WTC11 (cell line): ENCODE results near the gene NDE1. TPM values are rescaled to one million over a fixed set of nuclear protein-coding genes. Genes with fewer than 3 reads are reported as not detected.

ENCODE experiments used
- ATAC-seq: fragments of 200-7000 bp; cut with Tn5 transposase; 2 replicates; pipeline ENCODE4 v1.10.0; 2021; ENCODE audit warnings: mild to moderate bottlenecking, moderate library complexity
- CTCF ChIA-PET: fragments of 300-600 bp; sonication (Branson Sonifier 250); formaldehyde crosslinking; loops from one replicate; lab custom pipeline; 2021; ENCODE audit warnings: antibody characterized with exemption; lab: Charles Lee
- POLR2A ChIA-PET: fragments of 350-600 bp; sonication (Branson Sonifier 250); formaldehyde crosslinking; loops from one replicate; lab custom pipeline; 2021; ENCODE audit warnings: antibody characterized with exemption; lab: Charles Lee
- DNase-seq: peaks from one replicate; pipeline ENCODE4 v3.0.0; 2021; ENCODE audit warnings: low spot score
- H3K27ac Mint-ChIP-seq: 2 replicates; pipeline ENCODE4 v1.8.0; 2021; ENCODE audit warnings: mixed read lengths
- H3K27me3 Mint-ChIP-seq: 2 replicates; pipeline ENCODE4 v1.8.0; 2021; ENCODE audit warnings: low read depth, mild to moderate bottlenecking, moderate library complexity, mixed read lengths
- H3K36me3 Mint-ChIP-seq: 2 replicates; pipeline ENCODE4 v1.8.0; 2021; ENCODE audit warnings: mixed read lengths
- H3K4me1 Mint-ChIP-seq: 2 replicates; pipeline ENCODE4 v1.8.0; 2022; ENCODE audit warnings: mixed read lengths
- H3K4me3 Mint-ChIP-seq: 2 replicates; pipeline ENCODE4 v1.8.0; 2021; ENCODE audit warnings: mild to moderate bottlenecking, moderate library complexity, mixed read lengths
- H3K9me3 Mint-ChIP-seq: 2 replicates; pipeline ENCODE4 v1.8.0; 2021; ENCODE audit warnings: mixed read lengths
- CBFB ChIP-seq: sonication (generic); formaldehyde crosslinking; IDR thresholded peaks from 2 replicates; pipeline ENCODE4 v1.8.1; 2022; ENCODE audit warnings: mild to moderate bottlenecking, low read depth, missing genetic modification reagents
- ELF4 ChIP-seq: sonication (generic); formaldehyde crosslinking; IDR thresholded peaks from 2 replicates; pipeline ENCODE4 v1.8.1; 2022; ENCODE audit warnings: low read depth, mild to moderate bottlenecking, moderate library complexity, missing genetic modification reagents
- EMX1 ChIP-seq: fragments of 250-450 bp; sonication (Bioruptor Pico); IDR thresholded peaks from 2 replicates; pipeline ENCODE4 v1.8.0; 2021; ENCODE audit warnings: mild to moderate bottlenecking
- GABPB1 ChIP-seq: sonication (generic); formaldehyde crosslinking; IDR thresholded peaks from 2 replicates; pipeline ENCODE4 v1.8.1; 2023; ENCODE audit warnings: mild to moderate bottlenecking, missing genetic modification reagents
- MXD4 ChIP-seq: fragments of 250-450 bp; sonication (Bioruptor Pico); IDR thresholded peaks from 2 replicates; pipeline ENCODE4 v1.8.0; 2021; ENCODE audit warnings: mild to moderate bottlenecking, moderate library complexity, borderline replicate concordance
- OVOL2 ChIP-seq: fragments of 250-450 bp; sonication (Bioruptor Pico); IDR thresholded peaks from 2 replicates; pipeline ENCODE4 v1.9.0; 2021; ENCODE audit warnings: mild to moderate bottlenecking, borderline replicate concordance
- SOX15 ChIP-seq: fragments of 250-450 bp; sonication (Bioruptor Pico); IDR thresholded peaks from 2 replicates; pipeline ENCODE4 v1.9.0; 2021; ENCODE audit warnings: mild to moderate bottlenecking
- ZNF138 ChIP-seq: sonication (generic); formaldehyde crosslinking; conservative IDR thresholded peaks from 2 replicates; pipeline ENCODE4 v1.8.1; 2022; ENCODE audit warnings: mild to moderate bottlenecking, moderate library complexity, missing genetic modification reagents
- ZNF219 ChIP-seq: sonication (generic); formaldehyde crosslinking; IDR thresholded peaks from 2 replicates; pipeline ENCODE4 v1.8.0; 2023; ENCODE audit warnings: missing genetic modification reagents, mild to moderate bottlenecking, borderline replicate concordance
- total RNA-seq: library from RNA; stranded (reverse); gene quantifications from 3 replicates; pipeline ENCODE4 v1.2.3, GENCODE V29; 2021
- TF ChIP-seq, protein P1 (sequence below): sonication (generic); formaldehyde crosslinking; IDR thresholded peaks from 2 replicates; pipeline ENCODE4 v1.8.1; 2023; ENCODE audit warnings: mild to moderate bottlenecking, missing genetic modification reagents, borderline replicate concordance
- TF ChIP-seq, protein P2 (sequence below): sonication (generic); formaldehyde crosslinking; IDR thresholded peaks from 2 replicates; pipeline ENCODE4 v1.8.1; 2023; ENCODE audit warnings: mild to moderate bottlenecking, missing genetic modification reagents, moderate library complexity
- TF ChIP-seq, protein P3 (sequence below): sonication (generic); formaldehyde crosslinking; IDR thresholded peaks from 2 replicates; pipeline ENCODE4 v1.8.0; 2022; ENCODE audit warnings: mild to moderate bottlenecking, missing genetic modification reagents
- TF ChIP-seq, protein P4 (sequence below): sonication (generic); formaldehyde crosslinking; IDR thresholded peaks from 2 replicates; pipeline ENCODE4 v1.8.1; 2023; ENCODE audit warnings: mild to moderate bottlenecking, missing genetic modification reagents, moderate library complexity
- TF ChIP-seq, protein P5 (sequence below): fragments of 250-450 bp; sonication (Bioruptor Pico); IDR thresholded peaks from 2 replicates; pipeline ENCODE4 v1.9.0; 2021; ENCODE audit warnings: mild to moderate bottlenecking
- TF ChIP-seq, protein P6 (sequence below): sonication (generic); formaldehyde crosslinking; conservative IDR thresholded peaks from 2 replicates; pipeline ENCODE4 v1.8.1; 2022; ENCODE audit warnings: mild to moderate bottlenecking, missing genetic modification reagents
- TF ChIP-seq, protein P7 (sequence below): sonication (generic); formaldehyde crosslinking; IDR thresholded peaks from 2 replicates; pipeline ENCODE4 v1.8.1; 2022; ENCODE audit warnings: mild to moderate bottlenecking, missing genetic modification reagents, moderate library complexity, borderline replicate concordance

Gene NDE1
- total RNA-seq, 1 experiment from 2014 or later = 39.4 TPM

DNA sequence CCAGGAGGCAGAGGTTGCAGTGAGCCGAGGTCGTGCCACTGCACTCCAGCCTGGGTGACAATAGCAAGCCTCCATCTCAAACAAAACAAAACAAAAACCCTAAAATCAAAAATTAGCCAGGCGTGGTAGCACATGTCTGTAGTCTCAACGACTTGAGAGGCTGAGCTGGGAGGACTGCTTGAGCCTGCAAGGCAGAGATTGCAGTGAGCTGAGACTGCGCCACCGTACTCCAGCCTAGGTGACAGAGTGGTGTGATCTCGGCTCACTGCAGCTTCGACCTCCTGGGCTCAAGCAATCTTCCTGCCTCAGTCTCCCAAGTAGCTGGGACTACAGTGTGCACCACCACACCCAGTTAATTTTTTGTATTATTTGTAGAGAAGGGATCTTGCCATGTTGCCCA, 119.2 kb downstream of the NDE1 start (continued):
- TF ChIP-seq, protein P1, sequence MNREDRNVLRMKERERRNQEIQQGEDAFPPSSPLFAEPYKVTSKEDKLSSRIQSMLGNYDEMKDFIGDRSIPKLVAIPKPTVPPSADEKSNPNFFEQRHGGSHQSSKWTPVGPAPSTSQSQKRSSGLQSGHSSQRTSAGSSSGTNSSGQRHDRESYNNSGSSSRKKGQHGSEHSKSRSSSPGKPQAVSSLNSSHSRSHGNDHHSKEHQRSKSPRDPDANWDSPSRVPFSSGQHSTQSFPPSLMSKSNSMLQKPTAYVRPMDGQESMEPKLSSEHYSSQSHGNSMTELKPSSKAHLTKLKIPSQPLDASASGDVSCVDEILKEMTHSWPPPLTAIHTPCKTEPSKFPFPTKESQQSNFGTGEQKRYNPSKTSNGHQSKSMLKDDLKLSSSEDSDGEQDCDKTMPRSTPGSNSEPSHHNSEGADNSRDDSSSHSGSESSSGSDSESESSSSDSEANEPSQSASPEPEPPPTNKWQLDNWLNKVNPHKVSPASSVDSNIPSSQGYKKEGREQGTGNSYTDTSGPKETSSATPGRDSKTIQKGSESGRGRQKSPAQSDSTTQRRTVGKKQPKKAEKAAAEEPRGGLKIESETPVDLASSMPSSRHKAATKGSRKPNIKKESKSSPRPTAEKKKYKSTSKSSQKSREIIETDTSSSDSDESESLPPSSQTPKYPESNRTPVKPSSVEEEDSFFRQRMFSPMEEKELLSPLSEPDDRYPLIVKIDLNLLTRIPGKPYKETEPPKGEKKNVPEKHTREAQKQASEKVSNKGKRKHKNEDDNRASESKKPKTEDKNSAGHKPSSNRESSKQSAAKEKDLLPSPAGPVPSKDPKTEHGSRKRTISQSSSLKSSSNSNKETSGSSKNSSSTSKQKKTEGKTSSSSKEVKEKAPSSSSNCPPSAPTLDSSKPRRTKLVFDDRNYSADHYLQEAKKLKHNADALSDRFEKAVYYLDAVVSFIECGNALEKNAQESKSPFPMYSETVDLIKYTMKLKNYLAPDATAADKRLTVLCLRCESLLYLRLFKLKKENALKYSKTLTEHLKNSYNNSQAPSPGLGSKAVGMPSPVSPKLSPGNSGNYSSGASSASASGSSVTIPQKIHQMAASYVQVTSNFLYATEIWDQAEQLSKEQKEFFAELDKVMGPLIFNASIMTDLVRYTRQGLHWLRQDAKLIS (CRISPR knock-in tag) = no peak
- TF ChIP-seq, protein P2, sequence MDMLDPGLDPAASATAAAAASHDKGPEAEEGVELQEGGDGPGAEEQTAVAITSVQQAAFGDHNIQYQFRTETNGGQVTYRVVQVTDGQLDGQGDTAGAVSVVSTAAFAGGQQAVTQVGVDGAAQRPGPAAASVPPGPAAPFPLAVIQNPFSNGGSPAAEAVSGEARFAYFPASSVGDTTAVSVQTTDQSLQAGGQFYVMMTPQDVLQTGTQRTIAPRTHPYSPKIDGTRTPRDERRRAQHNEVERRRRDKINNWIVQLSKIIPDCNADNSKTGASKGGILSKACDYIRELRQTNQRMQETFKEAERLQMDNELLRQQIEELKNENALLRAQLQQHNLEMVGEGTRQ = no peak
- TF ChIP-seq, protein P3, sequence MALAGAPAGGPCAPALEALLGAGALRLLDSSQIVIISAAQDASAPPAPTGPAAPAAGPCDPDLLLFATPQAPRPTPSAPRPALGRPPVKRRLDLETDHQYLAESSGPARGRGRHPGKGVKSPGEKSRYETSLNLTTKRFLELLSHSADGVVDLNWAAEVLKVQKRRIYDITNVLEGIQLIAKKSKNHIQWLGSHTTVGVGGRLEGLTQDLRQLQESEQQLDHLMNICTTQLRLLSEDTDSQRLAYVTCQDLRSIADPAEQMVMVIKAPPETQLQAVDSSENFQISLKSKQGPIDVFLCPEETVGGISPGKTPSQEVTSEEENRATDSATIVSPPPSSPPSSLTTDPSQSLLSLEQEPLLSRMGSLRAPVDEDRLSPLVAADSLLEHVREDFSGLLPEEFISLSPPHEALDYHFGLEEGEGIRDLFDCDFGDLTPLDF (CRISPR knock-in tag) = no peak
- no peak for TF ChIP-seq CBFB (CRISPR knock-in tag)

DNA sequence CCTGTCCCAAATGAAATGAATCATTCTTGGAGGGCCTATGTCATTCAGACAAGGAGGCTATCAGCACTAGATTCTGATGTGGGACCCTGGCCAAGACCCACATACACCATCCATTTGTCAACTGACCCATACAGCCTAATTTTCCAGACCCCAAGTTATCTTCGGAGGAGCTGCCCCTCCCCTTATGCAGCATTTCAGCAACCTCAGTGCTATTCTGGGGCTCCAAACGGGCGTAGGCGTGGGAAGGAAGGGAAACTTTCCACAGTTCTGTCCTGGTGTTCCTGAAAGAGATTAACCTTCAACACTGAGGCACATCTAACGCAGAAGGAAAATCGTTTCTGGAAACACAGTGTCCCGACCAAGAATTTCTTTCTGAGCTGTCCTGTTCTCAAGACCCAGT, 120.1 kb downstream of the NDE1 start:
- H3K27ac Mint-ChIP-seq = no peak overlapping the region
- ATAC-seq (no peak), DNase-seq (no peak)
- ChIA-PET CTCF (interaction anchor here (0.8 kb wide), 1 partner anchor 51 kb away, joined by 3 read pairs; no protein-coding TSS in a partner anchor), POLR2A (no interaction called here)
- H3K27me3 Mint-ChIP-seq = no peaks in the 10 kb centered on the region
- no peak overlapping the region for H3K4me3 Mint-ChIP-seq
- TF ChIP-seq GABPB1 (CRISPR knock-in tag) (no peak), SOX15 (CRISPR knock-in tag) (no peak), EMX1 (CRISPR knock-in tag) (no peak), OVOL2 (no peak), ZNF138 (CRISPR knock-in tag) (no peak), ZNF219 (CRISPR knock-in tag) (no peak)
- TF ChIP-seq, protein P4, sequence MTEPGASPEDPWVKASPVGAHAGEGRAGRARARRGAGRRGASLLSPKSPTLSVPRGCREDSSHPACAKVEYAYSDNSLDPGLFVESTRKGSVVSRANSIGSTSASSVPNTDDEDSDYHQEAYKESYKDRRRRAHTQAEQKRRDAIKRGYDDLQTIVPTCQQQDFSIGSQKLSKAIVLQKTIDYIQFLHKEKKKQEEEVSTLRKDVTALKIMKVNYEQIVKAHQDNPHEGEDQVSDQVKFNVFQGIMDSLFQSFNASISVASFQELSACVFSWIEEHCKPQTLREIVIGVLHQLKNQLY (CRISPR knock-in tag) = no peak
- TF ChIP-seq, protein P5, sequence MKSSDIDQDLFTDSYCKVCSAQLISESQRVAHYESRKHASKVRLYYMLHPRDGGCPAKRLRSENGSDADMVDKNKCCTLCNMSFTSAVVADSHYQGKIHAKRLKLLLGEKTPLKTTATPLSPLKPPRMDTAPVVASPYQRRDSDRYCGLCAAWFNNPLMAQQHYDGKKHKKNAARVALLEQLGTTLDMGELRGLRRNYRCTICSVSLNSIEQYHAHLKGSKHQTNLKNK = no peak
- TF ChIP-seq, protein P6, sequence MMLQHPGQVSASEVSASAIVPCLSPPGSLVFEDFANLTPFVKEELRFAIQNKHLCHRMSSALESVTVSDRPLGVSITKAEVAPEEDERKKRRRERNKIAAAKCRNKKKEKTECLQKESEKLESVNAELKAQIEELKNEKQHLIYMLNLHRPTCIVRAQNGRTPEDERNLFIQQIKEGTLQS (CRISPR knock-in tag) = no peak
- TF ChIP-seq, protein P7, sequence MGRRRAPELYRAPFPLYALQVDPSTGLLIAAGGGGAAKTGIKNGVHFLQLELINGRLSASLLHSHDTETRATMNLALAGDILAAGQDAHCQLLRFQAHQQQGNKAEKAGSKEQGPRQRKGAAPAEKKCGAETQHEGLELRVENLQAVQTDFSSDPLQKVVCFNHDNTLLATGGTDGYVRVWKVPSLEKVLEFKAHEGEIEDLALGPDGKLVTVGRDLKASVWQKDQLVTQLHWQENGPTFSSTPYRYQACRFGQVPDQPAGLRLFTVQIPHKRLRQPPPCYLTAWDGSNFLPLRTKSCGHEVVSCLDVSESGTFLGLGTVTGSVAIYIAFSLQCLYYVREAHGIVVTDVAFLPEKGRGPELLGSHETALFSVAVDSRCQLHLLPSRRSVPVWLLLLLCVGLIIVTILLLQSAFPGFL = no peak
- no peaks in the 10 kb centered on the region for H3K4me1 Mint-ChIP-seq
- no peaks in the 10 kb centered on the region for H3K9me3 Mint-ChIP-seq
- H3K36me3 Mint-ChIP-seq = no peaks in the 10 kb centered on the region

DNA sequence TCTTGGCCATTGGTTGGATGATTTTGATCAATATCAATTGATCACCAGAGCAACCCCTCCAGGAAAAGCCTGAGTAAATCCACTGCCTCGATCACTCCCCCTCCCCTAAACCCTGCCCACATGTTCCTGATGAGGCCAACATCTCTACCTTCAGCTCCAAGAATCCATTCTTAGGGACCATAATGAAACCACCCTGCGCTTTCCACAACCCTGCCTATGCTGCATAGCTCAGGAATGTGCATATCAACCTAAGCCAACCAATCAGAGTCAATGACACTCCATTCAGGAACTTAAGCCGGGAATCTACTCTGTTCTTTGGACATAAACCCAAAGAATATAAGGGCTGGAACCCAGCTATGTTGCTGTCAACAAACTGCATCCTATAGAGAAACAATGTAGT, 120.5 kb downstream of the NDE1 start:
- ATAC-seq = no peak
- Mint-ChIP-seq H3K27ac (no peak overlapping the region), H3K36me3 (no peaks in the 10 kb centered on the region), H3K9me3 (no peaks in the 10 kb centered on the region), H3K4me3 (no peak overlapping the region), H3K27me3 (no peaks in the 10 kb centered on the region), H3K4me1 (no peaks in the 10 kb centered on the region)
- CTCF ChIA-PET = interaction anchor here (0.8 to 2.6 kb wide), 2 partner anchors 15 to 51 kb away, joined by 3 to 7 read pairs; no protein-coding TSS in a partner anchor
- DNase-seq = no peak
- POLR2A ChIA-PET = no interaction called here
- no peak for TF ChIP-seq ELF4 (CRISPR knock-in tag)
- no peak for TF ChIP-seq MXD4 (CRISPR knock-in tag)
